Natural killer cell (primary cell): ENCODE results near the gene SYNE2. TPM values are rescaled to one million over a fixed set of nuclear protein-coding genes. Genes with fewer than 3 reads are reported as not detected.
A peak's percentile ranks its signal among the peaks of the same experiment; 100 is the strongest.

ENCODE experiments used
- ATAC-seq, 3 donors: fragments of 150-1000 bp in 2 of 3; fragments of 200-7000 bp in 1 of 3; cut with Tn5 transposase; 1 replicate in 1 of 3; 2 replicates in 2 of 3; pipeline ENCODE4 v1.10.0; 2021; ENCODE audit warnings: mild to moderate bottlenecking in 2 of 3, moderate library complexity in 2 of 3
- DNase-seq, 2 donors: peaks; one replicate each; pipeline versions ENCODE4 v3.0.0 to v3.0.0-alpha.2; 2013 to 2021; ENCODE audit warnings: mixed read lengths in 1 of 2
- H3K27ac ChIP-seq: one replicate; pipeline ENCODE4 v1.5.1; 2013; ENCODE audit warnings: mild to moderate bottlenecking, low read length
- H3K27me3 ChIP-seq: one replicate; pipeline ENCODE4 v1.6.1; 2013; ENCODE audit warnings: low read length; ENCODE audit not compliant: control insufficient read depth, insufficient read depth
- H3K36me3 ChIP-seq: one replicate; pipeline ENCODE4 v1.6.1; 2013; ENCODE audit warnings: low read length; ENCODE audit not compliant: control insufficient read depth, insufficient read depth
- H3K4me1 ChIP-seq: one replicate; pipeline ENCODE4 v1.6.1; 2013; ENCODE audit warnings: low read length; ENCODE audit not compliant: control insufficient read depth, insufficient read depth
- H3K4me3 ChIP-seq: one replicate; pipeline ENCODE4 v1.5.1; 2013; ENCODE audit warnings: low read length
- H3K9me3 ChIP-seq: one replicate; pipeline ENCODE4 v1.6.1; 2013; ENCODE audit warnings: low read length; ENCODE audit not compliant: control insufficient read depth, insufficient read depth
- H3K27ac Mint-ChIP-seq, 2 donors: one replicate each; pipeline ENCODE4 v1.8.0; 2022; ENCODE audit warnings: mild to moderate bottlenecking in 2 of 2, mixed read lengths in 2 of 2, moderate library complexity in 1 of 2
- H3K27me3 Mint-ChIP-seq, 2 donors: one replicate each; pipeline ENCODE4 v1.8.0; 2022; ENCODE audit warnings: low read depth in 2 of 2, mixed read lengths in 2 of 2
- H3K36me3 Mint-ChIP-seq: one replicate; pipeline ENCODE4 v1.8.0; 2022; ENCODE audit warnings: mixed read lengths
- H3K4me1 Mint-ChIP-seq, 2 donors: one replicate each; pipeline ENCODE4 v1.8.0; 2022; ENCODE audit warnings: mixed read lengths in 2 of 2
- H3K4me3 Mint-ChIP-seq: one replicate; pipeline ENCODE4 v1.8.0; 2022; ENCODE audit warnings: mild to moderate bottlenecking, moderate library complexity, mixed read lengths
- H3K9me3 Mint-ChIP-seq, 2 donors: one replicate each; pipeline ENCODE4 v1.8.0; 2022; ENCODE audit warnings: mixed read lengths in 2 of 2
- WGBS: methylation state at CpG from one replicate; pipeline ENCODE4 v1.1.7; 2013; ENCODE audit warnings: missing lambda C conversion rate; ENCODE audit not compliant: insufficient coverage; 5-methylcytosine and 5-hydroxymethylcytosine counted together
- intact Hi-C: fragments of 100-400 bp; cut with micrococcal nuclease; formaldehyde crosslinking; loops from one replicate; pipeline ENCODE4 v1.14.2; 2022
- total RNA-seq, 4 donors: library from RNA; stranded (reverse); fragments of 120-200 nt in 1 of 4; gene quantifications; one replicate each; pipeline versions ENCODE4 v1.2.3 to v1.2.4, GENCODE V29; 2013 to 2022
- TF ChIP-seq, protein P1 (sequence below): fragments of 200-600 bp; IDR thresholded peaks from one replicate; pipeline ENCODE4 v1.8.0; 2022; ENCODE audit warnings: antibody characterized with exemption

The SYNE2 gene
- total RNA-seq, 3 donors from 2014 or later (not counting 1 experiment from before 2014, with no cell fraction given) = 325 to 434 (median 373) TPM

DNA sequence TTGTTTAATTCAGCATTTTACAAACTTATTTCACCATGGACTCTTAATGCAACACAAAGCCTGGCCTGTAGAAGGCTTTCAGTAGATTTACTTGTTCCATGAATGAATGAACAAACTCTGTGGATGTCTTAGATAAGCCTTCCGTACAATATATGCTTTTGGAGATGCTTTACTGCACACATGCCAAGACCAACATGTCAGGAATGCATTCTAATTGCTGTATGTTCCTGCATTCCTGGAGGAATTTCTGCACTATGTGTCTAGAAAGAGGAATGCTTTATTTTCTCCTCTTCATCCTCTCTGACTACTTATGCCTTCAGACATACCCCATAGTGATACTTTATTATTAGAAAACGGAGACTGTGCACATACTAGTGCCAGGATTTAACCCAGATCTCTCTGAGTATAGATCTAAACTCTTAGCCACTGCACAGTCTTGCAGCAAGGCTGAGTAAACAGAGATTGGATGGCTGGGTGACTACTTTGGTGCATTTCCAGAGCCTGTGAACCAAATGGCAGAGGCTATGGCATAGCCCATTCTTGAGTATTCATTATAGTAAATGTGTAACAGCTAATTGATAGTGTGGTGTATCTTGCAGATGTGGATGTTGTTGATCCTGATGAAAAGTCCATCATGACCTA, 108.2 kb downstream of the SYNE2 start:
- Mint-ChIP-seq H3K27me3 (no peaks in the 10 kb centered on the region), H3K9me3 (no peaks in the 10 kb centered on the region), H3K4me1 (peaks cover 0 to 7% of the 10 kb centered on the region in 2 donors), H3K27ac (no peak overlapping the region), H3K36me3 (peaks cover 14% of the 10 kb centered on the region), H3K4me3 (no peak overlapping the region)
- 100% methylated on average over 2 of the region's 2 CpGs for WGBS
- intact Hi-C loops = no loop called here
- Histone ChIP-seq H3K4me3 (no peak overlapping the region), H3K36me3 (peaks cover 22% of the 10 kb centered on the region), H3K4me1 (no peaks in the 10 kb centered on the region), H3K27me3 (no peaks in the 10 kb centered on the region), H3K9me3 (no peaks in the 10 kb centered on the region), H3K27ac (no peak overlapping the region)
- TF ChIP-seq, protein P1, sequence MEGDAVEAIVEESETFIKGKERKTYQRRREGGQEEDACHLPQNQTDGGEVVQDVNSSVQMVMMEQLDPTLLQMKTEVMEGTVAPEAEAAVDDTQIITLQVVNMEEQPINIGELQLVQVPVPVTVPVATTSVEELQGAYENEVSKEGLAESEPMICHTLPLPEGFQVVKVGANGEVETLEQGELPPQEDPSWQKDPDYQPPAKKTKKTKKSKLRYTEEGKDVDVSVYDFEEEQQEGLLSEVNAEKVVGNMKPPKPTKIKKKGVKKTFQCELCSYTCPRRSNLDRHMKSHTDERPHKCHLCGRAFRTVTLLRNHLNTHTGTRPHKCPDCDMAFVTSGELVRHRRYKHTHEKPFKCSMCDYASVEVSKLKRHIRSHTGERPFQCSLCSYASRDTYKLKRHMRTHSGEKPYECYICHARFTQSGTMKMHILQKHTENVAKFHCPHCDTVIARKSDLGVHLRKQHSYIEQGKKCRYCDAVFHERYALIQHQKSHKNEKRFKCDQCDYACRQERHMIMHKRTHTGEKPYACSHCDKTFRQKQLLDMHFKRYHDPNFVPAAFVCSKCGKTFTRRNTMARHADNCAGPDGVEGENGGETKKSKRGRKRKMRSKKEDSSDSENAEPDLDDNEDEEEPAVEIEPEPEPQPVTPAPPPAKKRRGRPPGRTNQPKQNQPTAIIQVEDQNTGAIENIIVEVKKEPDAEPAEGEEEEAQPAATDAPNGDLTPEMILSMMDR = no peak
- no peak for ATAC-seq
- DNase-seq = no peak

DNA sequence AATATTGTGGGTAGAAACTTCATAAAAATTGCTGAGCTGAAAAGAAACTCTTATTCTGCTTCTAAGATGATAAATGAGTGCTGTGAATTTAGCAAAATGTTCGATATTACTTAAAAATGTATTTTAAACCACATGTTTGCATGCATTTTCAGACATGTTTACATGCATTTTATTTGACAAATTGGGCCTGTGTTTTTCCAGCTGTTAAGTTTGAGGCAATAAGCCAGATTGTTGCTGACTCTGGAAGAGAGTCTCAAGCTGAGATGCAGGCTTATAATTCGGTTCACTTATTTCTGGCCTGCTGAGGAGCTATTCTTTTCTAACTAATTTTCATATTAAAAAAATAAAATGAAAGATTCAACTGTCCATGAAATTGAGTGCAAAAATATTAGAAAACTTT, 110.1 kb downstream of the SYNE2 start:
- Mint-ChIP-seq H3K27ac (no peak overlapping the region), H3K27me3 (no peaks in the 10 kb centered on the region), H3K4me3 (no peak overlapping the region), H3K36me3 (peaks cover 14% of the 10 kb centered on the region), H3K9me3 (no peaks in the 10 kb centered on the region), H3K4me1 (peaks cover 0 to 7% of the 10 kb centered on the region in 2 donors)
- DNase-seq (no peak), ATAC-seq (no peak)
- Histone ChIP-seq H3K9me3 (no peaks in the 10 kb centered on the region), H3K27ac (no peak overlapping the region), H3K27me3 (no peaks in the 10 kb centered on the region), H3K4me1 (no peaks in the 10 kb centered on the region), H3K4me3 (no peak overlapping the region), H3K36me3 (peaks cover 24% of the 10 kb centered on the region)
- WGBS = 86% methylated on average over 1 of the region's 2 CpGs
- intact Hi-C loops = no loop called here
- TF ChIP-seq, protein P1 = no peak

DNA sequence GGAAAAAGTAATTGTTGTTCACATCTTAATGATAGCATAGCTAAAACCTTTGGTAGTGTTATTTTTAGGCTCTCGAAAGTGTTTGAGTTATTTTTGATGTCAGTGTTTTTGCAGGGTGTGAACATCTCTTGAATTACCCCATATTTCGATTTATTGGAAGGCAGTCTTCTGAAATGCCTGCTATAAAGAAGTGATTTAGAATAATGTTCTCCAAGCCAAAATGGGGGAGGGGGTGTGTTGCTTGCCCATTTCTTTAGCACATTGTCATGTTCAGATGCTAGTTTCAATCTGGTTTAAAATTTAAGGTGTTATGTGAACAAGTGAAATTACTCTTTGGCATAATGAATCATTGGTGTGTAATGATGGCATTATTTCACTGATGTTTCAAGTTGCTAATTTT, 110.6 kb downstream of the SYNE2 start:
- H3K27ac ChIP-seq = no peak overlapping the region
- ATAC-seq = no peak
- Mint-ChIP-seq H3K4me3 (no peak overlapping the region), H3K36me3 (peaks cover 11% of the 10 kb centered on the region), H3K9me3 (no peaks in the 10 kb centered on the region), H3K27ac (peak overlapping the region; percentile 51 to 64), H3K4me1 (peaks cover 0 to 7% of the 10 kb centered on the region in 2 donors), H3K27me3 (no peaks in the 10 kb centered on the region)
- DNase-seq = no peak
- WGBS = 100% methylated on average over 2 of the region's 2 CpGs
- no peaks in the 10 kb centered on the region for H3K4me1 ChIP-seq
- intact Hi-C loops = no loop called here
- TF ChIP-seq, protein P1 = no peak
- H3K27me3 ChIP-seq = no peaks in the 10 kb centered on the region
- no peak overlapping the region for H3K4me3 ChIP-seq
- H3K9me3 ChIP-seq = no peaks in the 10 kb centered on the region
- peaks cover 29% of the 10 kb centered on the region for H3K36me3 ChIP-seq

DNA sequence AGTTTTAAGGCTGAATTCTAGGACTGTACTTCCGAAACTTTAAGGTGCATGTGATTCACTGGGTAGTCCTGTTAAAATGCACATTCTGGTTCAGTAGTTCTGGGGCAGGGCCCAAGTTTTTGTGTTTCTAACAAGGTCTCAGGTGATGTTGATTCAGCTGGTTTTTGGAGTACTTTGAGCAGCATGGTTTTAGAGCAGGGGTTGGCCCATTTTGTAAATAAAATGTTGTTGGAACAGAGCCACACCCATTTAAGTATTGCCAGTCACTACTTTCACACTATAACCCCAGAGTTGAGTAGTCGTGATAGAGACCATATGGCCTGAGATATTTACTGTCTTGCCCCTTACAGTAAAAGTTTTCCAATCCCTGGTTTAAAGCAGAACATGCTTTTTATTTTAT, 111.3 kb downstream of the SYNE2 start:
- WGBS = 88% methylated on average over 2 of the region's 2 CpGs
- intact Hi-C loops = no loop called here
- Mint-ChIP-seq H3K4me1 (peaks cover 5 to 7% of the 10 kb centered on the region in 2 donors), H3K4me3 (no peak overlapping the region), H3K27me3 (no peaks in the 10 kb centered on the region), H3K27ac (peak overlapping the region; percentile 51 to 64), H3K9me3 (no peaks in the 10 kb centered on the region), H3K36me3 (peaks cover 7% of the 10 kb centered on the region)
- Histone ChIP-seq H3K4me1 (no peaks in the 10 kb centered on the region), H3K9me3 (no peaks in the 10 kb centered on the region), H3K4me3 (no peak overlapping the region), H3K36me3 (peaks cover 29% of the 10 kb centered on the region), H3K27me3 (no peaks in the 10 kb centered on the region), H3K27ac (no peak overlapping the region)
- DNase-seq (no peak), ATAC-seq (no peak)
- TF ChIP-seq, protein P1 = no peak
